Measurements from ENCODE around the gene METTL8.

Gene METTL8

DNA sequence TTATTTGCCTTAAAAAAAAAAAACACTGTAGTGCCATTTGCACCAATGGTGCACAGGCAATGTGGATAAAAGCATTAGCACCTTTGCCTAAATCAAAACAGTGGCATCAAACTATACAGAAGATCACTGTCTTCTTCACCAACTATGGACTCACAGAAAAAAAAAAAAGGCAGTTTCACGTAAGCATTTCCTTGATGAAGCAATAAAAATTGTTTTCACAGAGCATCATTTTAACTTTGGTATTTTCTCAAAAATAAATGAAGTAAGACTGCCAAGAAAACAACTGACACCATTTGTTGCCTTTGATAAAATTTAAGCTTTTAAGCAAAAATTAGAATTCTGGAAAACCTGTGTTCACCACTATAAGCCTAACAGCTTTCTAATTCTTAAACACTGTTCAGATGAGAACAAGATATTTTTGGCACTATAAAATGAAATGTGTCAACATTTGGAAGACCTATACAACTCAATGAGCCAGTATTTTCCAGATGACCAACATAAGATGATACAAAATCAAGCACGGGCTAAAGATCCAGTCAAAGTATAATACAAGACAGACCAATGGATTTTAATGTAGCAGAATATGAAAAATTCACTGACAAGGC is 21.1 kb downstream of the METTL8 start:
- no peak for TF ChIP-seq CTCF (IDR thresholded peaks at IDR 0.05; ENCODE audit: low read depth, low read length)
- no peak overlapping the region for H3K4me3 ChIP-seq (replicated peaks in 1 of 2; ENCODE audit: low read depth in 2 of 2, low read length in 2 of 2)
- DNase-seq (ENCODE audit: low read depth in 2 of 2): peak; percentile 49 to 72

DNA sequence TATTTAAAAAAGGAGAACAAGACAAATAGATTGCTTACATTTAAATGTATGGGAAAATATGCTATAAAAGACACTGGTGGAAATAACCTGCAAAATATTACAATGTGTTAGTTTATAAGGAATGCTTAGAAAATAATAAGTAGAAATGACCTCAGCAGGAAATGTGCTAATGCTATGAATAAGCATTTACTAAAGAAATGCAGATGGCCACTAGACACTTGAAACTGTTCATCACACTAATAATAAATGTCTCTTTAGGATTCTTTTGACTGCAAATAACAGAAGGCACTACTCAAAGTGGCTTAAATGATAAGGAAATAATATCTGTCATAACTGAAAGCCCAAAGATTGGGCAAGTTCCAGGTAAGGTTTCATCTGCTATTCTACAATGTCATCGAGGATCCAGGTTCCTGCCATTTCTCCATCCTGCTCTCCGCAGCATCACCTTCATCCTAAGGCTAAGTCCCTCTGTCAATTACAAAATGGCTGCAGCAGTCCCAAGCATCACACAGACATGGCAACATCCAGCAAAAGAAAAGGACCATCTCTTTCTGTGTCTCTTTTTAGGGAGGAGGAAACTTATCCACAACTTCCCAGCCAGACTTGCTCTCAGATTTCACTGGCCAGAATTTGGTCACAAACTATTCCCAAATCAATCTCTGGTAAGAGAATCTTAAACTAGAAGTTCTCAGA is 21.9 kb downstream of the METTL8 start:
- no peak for TF ChIP-seq CTCF (IDR thresholded peaks at IDR 0.05; ENCODE audit: low read depth, low read length)
- no peak overlapping the region for H3K4me3 ChIP-seq (replicated peaks in 1 of 2; ENCODE audit: low read depth in 2 of 2, low read length in 2 of 2)
- peak; percentile 38 to 75 for DNase-seq (ENCODE audit: low read depth in 2 of 2)

- H3K4me3 ChIP-seq (replicated peaks in 1 of 2; ENCODE audit: low read depth in 2 of 2, low read length in 2 of 2): no peak overlapping the region
- no peak for TF ChIP-seq CTCF (IDR thresholded peaks at IDR 0.05; ENCODE audit: low read depth, low read length)
- DNase-seq (ENCODE audit: low read depth in 2 of 2): no peak
Measured at GRCh38 chr2:171411214-171411613, 22.6 kb downstream of the METTL8 start.

DNA sequence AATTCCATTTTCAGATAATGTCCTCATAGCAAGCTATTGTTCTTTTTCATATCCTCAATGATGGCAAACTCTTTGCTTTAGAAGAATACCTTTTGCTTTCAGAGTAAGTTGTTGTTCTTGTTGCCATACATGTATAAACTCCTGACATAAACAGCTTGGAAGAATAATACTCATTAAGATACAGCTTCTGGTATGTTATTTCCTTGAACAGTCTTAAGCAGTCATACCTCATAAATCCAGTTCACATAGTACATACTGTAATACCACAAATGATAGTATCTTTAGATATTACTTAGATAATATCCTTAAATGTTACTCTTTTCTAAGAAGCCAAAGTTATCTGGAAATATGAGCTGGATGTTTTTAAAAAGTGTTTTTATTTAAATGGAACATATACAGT is 23.2 kb downstream of the METTL8 start:
- TF ChIP-seq CTCF (IDR thresholded peaks at IDR 0.05; ENCODE audit: low read depth, low read length): no peak
- H3K4me3 ChIP-seq (replicated peaks in 1 of 2; ENCODE audit: low read depth in 2 of 2, low read length in 2 of 2): no peak overlapping the region
- DNase-seq (ENCODE audit: low read depth in 2 of 2): peak in 1 of 2 donors; percentile 34

GRCh38 chr2:171410101-171410500 is 23.7 kb downstream of the METTL8 start:
- DNase-seq (ENCODE audit: low read depth in 2 of 2): peak in 1 of 2 donors; percentile 25
- no peak overlapping the region for H3K4me3 ChIP-seq (replicated peaks in 1 of 2; ENCODE audit: low read depth in 2 of 2, low read length in 2 of 2)
- TF ChIP-seq CTCF (IDR thresholded peaks at IDR 0.05; ENCODE audit: low read depth, low read length): no peak

DNA sequence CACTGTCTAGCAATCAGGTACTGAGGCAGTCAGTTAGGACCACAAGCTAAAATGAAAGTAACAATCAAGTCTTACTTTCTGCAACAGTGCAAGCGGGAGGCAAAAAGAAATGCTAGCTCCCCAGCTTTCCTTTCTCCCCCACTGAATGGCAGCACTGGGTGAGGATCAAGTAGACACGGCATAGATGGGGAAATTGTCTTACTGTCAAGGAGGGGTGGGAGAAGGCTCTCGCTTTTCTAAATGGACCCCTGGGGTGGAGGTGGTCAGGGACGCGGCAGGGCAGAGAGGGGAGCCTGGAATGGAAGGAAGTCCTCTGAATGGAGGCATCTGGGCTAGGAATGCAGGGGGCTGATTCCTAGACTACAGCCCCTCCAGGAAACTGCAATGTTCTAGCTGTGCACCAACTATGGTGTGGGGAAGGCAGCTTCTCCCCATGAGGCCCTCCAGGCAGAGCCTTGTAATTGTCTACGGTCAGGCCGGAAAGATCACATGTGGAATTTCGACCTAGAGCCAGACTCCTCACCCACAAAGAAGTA is 24.3 kb downstream of the METTL8 start:
- TF ChIP-seq CTCF (IDR thresholded peaks at IDR 0.05; ENCODE audit: low read depth, low read length): no peak
- no peak overlapping the region for H3K4me3 ChIP-seq (replicated peaks in 1 of 2; ENCODE audit: low read depth in 2 of 2, low read length in 2 of 2)
- no peak for DNase-seq (ENCODE audit: low read depth in 2 of 2)

Measured in cardiac fibroblast (primary cell).